ENCODE data around the gene CFAP77. TPM values are rescaled to one million over a fixed set of nuclear protein-coding genes. Genes with fewer than 3 reads are reported as not detected.
"Not testable (repeated sequence)": the region's sequence is repeated elsewhere in the genome, so short reads cannot be mapped to it uniquely, and the experiment has no call there.

The CFAP77 gene
- 0.19 TPM in 1 of 2 replicates, not detected in the other for total RNA-seq (2014; rRNA removed; shearing (Covaris generic))
- 0.72 TPM in 1 of 2 replicates, not detected in the other for polyA plus RNA-seq (2015; cell fraction: cytosol; rRNA removed)
- polyA plus RNA-seq (2015; cell fraction: nucleus; rRNA removed): not detected in 2 replicates

DNA sequence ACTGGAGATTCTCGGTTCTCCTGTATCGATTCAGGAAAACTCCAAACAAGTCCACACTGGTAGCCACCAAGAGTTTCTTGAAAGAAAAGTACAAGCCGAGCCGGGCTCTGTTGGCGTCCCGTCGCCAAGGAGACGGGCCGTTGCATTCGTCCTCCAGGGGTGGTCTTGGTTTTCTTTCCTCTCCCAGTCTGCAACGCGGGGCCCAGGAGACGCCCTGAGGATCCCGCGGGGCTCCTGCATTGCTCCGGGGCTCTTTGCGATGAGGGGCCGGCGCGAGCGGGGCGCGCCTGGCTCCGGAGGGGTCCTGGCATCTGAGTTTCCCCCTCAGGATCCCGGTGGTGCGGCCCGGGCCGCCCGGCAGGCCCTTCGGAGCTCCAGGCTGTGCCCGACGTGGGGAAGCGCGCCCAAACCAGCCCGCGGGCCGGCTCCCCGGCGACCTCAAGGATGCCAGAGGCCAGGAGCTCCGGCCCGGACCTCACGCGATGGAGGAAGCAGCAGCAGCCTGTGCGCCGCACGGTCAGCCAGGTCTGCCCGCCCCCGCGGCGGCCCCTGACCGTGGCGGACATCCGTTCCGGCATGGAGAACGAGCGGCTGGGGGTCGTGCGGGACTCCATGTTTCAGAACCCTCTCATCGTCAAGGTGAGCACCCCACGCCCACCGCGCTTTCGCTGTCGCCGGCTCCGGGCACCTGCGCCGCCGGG is at the start of gene CFAP77:
Gene CFAP77 (plus strand): TSS at position 384 of the 701 bp plus-strand sequence. CDS start 61 bp downstream, at position 445.
- in situ Hi-C loops (cut with HindIII; ENCODE audit: low pct_unique_long_range_greater_than_20kb, low sequenced_read_pairs): no loop called here
- peak; percentile 38 for DNase-seq (ENCODE audit: low read depth, low spot score)

DNA sequence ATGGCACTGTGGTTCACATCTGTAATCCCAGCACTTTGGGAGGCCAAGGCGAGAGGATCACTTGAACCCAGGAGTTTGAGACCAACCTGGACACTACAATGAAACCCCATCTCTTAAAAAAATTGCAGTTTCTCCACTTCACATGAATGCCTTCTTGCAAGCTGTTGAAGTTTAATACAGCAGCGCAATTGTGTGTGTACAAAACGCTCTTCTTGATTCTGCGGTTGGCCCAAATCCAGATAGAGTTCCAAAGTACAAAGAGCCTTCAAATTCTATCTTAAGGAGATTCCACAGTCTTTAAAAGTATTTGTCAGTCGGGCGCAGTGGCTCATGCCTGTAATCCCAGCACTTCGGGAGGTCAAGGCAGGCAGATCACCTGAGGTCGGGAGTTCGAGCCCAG is 45.9 kb upstream of the CFAP77 start:
- in situ Hi-C loops (cut with HindIII; ENCODE audit: low pct_unique_long_range_greater_than_20kb, low sequenced_read_pairs): no loop called here
- DNase-seq (ENCODE audit: low read depth, low spot score): no peak

DNA sequence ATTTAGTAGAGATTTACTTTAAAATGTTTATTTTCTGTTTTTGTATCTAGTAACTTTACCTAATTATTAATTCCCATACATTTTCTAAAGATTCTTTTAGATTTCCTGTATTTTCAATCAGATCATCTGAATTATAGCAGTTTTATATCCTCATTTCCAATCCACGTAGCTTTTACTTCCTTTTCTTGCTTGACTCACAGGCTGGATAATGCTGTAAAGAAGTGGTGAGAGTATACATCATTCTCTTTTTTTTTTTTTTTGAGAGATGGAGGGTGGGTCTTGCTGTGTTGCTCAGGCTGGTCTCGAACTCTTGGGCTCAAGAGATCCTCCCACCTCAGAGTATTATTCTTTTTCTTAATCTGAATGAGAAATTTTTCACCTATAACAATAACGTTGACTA is 44.0 kb upstream of the CFAP77 start:
- in situ Hi-C loops (cut with HindIII; ENCODE audit: low pct_unique_long_range_greater_than_20kb, low sequenced_read_pairs): no loop called here
- no peak for DNase-seq (ENCODE audit: low read depth, low spot score)

DNA sequence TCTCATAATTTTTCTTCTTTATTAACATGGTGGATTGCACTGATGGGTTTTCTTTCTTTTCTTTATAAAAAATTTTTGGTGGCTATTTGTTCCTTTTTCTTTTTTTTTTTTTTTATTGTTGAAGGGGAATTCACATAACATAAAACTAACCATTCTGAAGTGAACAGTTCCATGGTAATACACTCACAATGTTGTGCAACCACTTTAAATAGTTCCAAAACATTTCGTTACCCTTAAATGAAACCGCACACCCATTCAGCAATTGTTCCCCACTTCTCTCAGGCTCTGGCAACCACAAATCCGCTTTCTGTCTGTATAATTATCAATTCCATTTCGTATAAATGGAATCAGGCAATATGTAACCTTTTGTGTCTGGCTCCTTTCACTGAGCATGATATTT is 43.5 kb upstream of the CFAP77 start:
- DNase-seq (ENCODE audit: low read depth, low spot score): no peak
- in situ Hi-C loops (cut with HindIII; ENCODE audit: low pct_unique_long_range_greater_than_20kb, low sequenced_read_pairs): no loop called here

DNA sequence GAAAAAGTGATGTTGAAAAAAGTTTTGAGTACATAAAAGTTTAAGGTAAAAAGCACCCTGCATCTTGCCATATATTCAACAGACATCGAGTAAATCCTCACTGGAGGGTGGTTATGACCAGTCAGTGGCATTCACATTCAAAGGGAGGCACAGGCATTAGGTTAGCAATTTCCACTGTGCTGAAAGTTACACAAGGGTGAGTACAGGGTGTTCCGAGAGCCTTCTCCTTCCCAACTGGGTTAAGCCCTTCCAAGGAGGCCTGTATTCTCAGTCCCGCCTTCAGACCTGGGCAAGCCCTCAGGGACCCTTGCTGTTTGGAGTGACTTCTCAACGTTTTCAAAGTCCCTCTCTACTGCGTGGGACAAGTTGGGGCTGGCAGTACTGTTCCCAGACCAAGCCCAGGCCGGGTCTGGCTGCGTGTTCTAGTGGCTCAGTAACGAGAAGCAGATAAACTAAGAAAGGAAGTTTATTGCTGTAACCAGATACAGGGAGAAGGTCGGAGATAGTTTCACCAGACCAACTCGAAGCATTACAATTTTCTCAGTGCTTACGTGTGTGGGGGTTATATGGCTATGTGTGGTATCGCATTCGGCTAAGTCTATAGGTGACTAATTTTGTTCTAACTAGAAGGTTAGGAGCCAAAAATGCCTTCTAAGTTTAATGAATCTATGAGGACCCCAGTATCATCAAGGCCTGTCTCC is 42.2 kb upstream of the CFAP77 start:
- DNase-seq (ENCODE audit: low read depth, low spot score): no peak
- in situ Hi-C loops (cut with HindIII; ENCODE audit: low pct_unique_long_range_greater_than_20kb, low sequenced_read_pairs): no loop called here

DNA sequence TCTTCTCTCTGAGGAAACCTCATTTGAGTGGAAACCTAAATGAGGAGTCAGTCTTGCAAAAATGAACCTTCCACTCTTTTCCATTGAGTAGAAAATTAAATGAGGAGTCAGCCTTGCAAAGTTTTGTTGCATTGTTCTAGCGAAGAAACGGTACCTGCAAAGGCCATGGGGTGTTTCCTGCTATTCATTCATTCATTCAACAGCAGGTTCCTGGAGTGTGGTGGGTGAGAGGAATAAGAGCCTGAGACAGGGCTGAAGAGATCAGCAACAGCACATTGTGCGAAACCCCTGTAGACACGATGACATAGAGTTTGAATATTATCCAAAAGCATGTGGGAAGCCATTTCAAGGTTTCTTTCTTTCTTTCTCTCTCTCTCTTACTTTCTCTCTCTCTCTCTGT is 40.6 kb upstream of the CFAP77 start:
- in situ Hi-C loops (cut with HindIII; ENCODE audit: low pct_unique_long_range_greater_than_20kb, low sequenced_read_pairs): no loop called here

DNA sequence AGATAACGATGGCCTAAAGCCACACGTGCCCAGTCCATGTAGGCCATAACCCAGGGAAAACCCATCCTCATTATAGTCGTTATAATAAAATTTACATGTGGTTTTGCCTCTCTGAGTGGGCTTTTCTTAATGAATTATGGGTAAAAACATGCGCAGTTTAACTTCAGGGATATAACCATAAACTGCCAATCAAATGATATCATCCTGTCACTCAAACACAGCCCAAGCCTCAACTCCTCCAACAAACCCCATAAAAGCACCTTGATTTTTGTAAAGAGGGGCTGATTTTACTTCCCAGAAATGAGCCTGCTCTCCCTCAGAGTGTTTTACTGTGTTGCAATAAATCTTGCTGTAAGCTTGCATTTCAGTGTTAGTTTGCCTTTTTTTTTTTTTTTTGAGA is 39.4 kb upstream of the CFAP77 start:
- DNase-seq (ENCODE audit: low read depth, low spot score): no peak
- in situ Hi-C loops (cut with HindIII; ENCODE audit: low pct_unique_long_range_greater_than_20kb, low sequenced_read_pairs): no loop called here

More for the DNA sequence above, 40.6 kb upstream of the CFAP77 start:
- no peak for DNase-seq (ENCODE audit: low read depth, low spot score)

DNA sequence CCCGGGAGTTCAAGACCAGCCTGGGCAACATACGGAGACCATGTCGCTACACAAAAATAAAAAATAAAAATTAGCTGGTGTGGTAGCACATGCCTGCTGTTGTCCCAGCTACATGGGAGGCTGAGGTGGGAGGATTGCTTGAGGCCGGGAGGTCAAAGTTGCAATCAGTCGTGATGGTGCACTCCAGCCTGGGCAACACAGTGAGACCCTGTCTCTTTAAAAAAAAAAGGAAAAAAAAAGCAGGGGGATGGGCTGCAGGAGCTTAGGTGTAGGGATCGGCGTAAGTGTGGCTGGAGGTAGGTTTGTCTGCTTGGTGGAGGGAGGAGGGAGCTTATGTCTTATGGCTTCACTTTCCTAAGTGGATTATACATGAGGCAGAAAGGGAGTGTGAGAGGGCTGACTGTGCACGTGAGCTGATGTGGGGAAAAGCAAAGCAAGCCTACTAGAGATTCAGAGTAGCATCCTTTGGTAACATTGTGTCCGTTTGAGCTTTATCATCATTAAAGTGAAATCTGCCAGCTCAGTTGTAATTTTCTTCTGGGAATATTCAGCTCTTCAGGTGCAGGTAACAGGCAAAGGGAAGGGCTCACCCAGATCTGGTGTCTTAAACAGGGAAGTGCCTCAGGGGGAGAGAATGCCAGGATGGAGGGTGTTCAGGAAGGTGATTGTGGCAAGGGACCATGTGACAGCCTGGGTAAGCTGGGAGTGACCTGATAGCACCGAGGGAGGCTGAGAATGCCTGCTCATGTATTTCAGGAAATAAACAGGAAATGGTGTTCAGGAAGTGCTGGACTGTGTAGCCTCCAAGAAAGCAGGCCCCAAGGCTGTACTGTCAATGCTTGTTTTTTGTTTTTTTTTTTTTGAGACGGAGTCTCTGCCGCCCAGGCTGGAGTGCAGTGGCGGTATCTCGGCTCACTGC is 37.6 kb upstream of the CFAP77 start:
- peak; percentile 53 for DNase-seq (ENCODE audit: low read depth, low spot score)
- in situ Hi-C loops (cut with HindIII; ENCODE audit: low pct_unique_long_range_greater_than_20kb, low sequenced_read_pairs): no loop called here

DNA sequence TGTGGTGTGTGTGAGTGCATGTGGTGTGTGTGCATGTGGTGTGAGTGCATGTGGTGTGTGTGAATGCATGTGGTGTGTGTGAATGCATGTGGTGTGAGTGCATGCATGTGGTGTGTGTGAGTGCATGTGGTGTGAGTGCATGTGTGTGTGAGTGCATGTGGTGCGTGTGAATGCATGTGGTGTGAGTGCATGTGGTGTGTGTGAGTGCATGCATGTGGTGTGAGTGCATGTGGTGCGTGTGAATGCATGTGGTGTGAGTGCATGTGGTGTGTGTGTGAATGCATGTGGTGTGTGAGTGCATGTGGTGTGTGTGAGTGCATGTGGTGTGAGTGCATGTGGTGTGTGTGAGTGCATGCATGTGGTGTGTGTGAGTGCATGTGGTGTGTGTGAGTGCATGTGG is 32.2 kb upstream of the CFAP77 start:
- in situ Hi-C loops (cut with HindIII; ENCODE audit: low pct_unique_long_range_greater_than_20kb, low sequenced_read_pairs); DNase-seq (ENCODE audit: low read depth, low spot score): not testable (repeated sequence)

DNA sequence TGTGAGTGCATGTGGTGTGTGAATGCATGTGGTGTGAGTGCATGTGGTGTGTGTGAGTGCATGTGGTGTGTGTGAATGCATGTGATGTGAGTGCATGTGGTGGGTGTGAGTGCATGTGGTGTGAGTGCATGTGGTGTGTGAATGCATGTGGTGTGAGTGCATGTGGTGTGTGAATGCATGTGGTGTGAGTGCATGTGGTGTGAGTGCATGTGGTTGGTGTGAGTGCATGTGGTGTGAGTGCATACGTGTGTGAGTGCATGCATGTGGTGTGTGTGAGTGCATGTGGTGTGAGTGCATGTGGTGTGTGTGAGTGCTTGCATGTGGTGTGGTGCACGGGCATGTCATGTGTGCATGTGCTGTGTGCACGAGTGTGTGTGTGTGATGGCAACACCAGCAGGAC is 31.6 kb upstream of the CFAP77 start:
- DNase-seq (ENCODE audit: low read depth, low spot score); in situ Hi-C loops (cut with HindIII; ENCODE audit: low pct_unique_long_range_greater_than_20kb, low sequenced_read_pairs): not testable (repeated sequence)

DNA sequence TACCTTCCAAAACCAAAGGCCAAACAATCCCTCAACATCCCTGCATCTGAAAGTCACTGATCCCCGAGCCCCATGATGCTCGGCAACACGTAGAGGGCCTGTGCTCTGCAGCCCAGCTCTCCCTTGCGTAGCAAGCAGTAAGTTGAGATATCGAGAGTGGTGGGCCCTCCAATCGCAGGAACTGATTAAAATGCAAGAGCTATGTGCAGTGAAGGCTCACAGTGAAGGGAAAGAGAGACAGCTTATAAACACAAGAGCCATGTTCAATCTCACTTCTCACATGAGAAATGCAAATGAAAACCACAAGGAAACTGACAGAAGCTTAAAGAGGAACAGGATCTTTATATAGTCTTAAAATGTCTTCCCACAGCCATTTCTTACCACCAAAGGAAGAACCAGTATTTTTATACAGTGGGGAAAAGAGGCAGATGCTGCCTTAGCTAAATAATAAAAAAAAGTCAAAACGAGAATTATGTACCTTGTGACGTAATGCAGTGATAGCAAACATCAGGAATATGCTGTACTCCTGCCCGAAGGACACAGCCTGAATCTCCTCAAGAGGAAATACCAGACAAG is 28.0 kb upstream of the CFAP77 start:
- no peak for DNase-seq (ENCODE audit: low read depth, low spot score)
- in situ Hi-C loops (cut with HindIII; ENCODE audit: low pct_unique_long_range_greater_than_20kb, low sequenced_read_pairs): no loop called here

DNA sequence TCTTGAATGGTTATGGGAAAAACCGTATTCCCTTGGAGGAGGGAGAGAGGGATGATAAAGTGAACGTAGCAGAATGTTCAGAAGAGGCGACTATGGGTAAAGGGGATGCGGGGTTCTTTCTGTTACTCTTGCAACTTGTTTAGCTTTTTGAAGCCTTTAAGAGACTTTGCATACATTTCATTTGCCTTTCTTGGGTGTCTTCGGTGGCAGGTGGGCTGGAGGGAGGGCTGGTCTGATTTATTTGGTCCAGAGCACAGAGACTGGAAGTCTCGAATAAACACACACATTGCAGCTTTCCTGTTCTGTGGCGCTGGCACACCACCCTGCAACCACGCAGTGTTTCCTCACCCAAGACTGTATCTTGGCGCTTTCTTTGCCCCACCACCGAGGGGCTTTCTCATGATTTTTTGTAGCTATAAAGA is 26.5 kb upstream of the CFAP77 start:
- DNase-seq (ENCODE audit: low read depth, low spot score): no peak
- in situ Hi-C loops (cut with HindIII; ENCODE audit: low pct_unique_long_range_greater_than_20kb, low sequenced_read_pairs): no loop called here

DNA sequence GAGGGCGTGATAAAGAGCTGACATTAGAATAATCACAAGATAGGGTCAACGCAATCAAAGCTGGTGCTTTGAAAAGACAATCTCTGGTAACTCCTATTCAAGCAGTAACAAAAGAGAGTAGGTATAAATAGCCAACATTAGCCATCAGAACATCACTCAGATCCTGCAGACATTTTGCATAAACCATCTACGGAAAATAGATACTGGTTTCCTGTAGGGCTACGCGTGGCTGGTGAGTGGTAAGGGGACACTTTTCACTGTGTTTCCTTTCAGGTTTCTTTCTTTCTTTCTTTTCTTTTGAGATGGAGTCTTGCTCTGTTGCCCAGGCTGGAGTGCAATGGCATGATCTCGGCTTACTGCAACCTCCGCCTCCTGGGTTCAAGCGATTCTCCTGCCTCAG is 25.6 kb upstream of the CFAP77 start:
- no peak for DNase-seq (ENCODE audit: low read depth, low spot score)
- in situ Hi-C loops (cut with HindIII; ENCODE audit: low pct_unique_long_range_greater_than_20kb, low sequenced_read_pairs): no loop called here

DNA sequence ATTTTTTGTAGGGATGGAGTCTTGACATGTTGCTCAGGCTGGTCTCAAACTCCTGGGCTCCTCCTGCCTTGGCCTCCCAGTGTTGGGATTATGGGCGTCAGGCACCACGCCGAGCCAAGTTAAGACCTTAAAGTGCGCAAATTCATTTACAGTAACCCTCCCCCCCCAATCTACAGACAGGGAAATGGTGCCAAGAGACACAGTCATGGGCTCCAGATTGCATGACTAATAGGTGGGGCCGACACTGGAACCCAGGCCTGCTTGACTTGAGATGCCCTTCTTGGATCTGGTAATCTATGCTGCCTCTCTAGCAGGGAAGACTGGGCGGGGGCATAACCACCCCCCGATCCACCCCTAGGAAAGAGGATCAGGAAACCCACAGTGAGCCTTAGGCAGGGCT is 22.9 kb upstream of the CFAP77 start:
- DNase-seq (ENCODE audit: low read depth, low spot score): no peak
- in situ Hi-C loops (cut with HindIII; ENCODE audit: low pct_unique_long_range_greater_than_20kb, low sequenced_read_pairs): no loop called here

DNA sequence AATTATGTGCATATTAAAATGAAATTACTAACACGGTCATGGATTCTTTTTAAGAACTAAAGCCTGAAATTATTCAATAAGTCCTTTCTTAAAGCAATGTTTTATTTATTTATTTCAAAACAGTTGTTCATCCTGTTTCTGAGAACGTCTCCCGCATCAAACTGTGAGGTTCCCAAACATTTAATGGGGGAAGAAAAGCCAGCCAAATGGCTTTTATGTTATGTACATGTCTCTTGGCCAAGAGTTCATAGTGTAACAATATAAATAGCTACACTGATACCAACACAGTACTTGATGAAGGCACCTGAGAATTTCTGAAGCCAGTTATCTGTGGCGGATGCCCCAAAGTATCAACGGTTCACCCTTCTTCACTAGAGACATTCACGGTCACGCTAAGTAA is 19.0 kb upstream of the CFAP77 start:
- DNase-seq (ENCODE audit: low read depth, low spot score): no peak
- in situ Hi-C loops (cut with HindIII; ENCODE audit: low pct_unique_long_range_greater_than_20kb, low sequenced_read_pairs): no loop called here

DNA sequence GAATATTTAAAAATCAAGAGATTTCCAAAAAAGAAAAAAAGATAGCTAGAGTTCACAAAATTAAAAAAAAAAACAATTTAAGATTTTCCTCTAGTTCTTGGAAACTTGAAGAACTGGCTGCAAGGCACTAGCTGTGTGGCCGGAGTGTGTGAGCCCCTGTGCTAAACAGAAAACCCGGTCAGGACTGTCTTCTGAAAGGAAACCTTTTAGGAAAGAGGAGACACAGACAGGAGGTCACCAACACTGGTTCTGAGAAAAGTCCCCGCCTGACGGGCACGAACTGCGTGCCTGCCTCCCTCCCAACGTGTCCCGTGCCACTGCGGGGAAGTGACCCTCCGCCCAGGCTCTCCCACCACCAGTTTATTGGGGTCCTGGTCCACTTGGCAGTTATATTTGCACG is 18.6 kb upstream of the CFAP77 start:
- in situ Hi-C loops (cut with HindIII; ENCODE audit: low pct_unique_long_range_greater_than_20kb, low sequenced_read_pairs): no loop called here
- no peak for DNase-seq (ENCODE audit: low read depth, low spot score)

DNA sequence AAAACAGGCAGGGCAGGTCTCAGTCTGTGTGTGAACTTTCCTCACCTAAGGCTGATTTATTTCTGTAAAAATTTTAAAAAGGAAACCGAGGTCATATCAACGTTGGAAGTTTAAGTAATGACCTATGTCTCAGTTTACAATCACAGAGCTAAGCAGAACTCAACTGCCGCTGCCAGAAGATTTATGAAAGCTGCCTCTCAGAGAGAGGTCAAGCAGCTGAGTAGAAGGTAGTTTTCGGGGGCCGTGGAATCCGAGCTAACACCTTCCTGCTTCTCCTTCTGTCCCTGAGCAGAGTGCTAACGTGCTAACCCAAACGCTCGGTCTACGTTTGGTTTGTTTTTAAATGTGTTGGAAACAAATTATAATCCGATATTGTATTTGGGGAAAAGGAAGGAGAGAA is 14.5 kb upstream of the CFAP77 start:
- DNase-seq (ENCODE audit: low read depth, low spot score): no peak

DNA sequence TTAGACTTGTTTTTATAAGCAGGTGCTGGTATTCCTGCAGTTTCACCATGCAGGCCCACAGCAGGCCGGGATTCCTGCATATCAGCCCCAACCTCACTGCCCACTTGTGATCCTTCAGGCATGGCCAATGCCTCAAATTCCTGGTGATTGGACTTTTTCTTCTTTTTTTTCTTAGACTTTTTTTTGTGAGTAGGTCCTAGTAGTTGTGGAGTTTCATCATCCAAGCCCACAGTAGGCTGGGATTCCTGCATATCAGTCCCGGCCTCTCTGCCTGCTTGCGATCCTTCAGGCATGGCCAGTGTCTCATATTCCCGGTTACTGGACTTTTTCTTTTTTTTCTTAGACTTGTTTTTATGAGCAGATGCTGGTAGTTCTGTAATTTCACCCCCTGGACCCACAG is 8.2 kb upstream of the CFAP77 start:
- no peak for DNase-seq (ENCODE audit: low read depth, low spot score)
- in situ Hi-C loops (cut with HindIII; ENCODE audit: low pct_unique_long_range_greater_than_20kb, low sequenced_read_pairs): no loop called here

More for the DNA sequence above, 14.5 kb upstream of the CFAP77 start:
- in situ Hi-C loops (cut with HindIII; ENCODE audit: low pct_unique_long_range_greater_than_20kb, low sequenced_read_pairs): no loop called here
